Measurements from ENCODE around the gene INKA1.

DNA sequence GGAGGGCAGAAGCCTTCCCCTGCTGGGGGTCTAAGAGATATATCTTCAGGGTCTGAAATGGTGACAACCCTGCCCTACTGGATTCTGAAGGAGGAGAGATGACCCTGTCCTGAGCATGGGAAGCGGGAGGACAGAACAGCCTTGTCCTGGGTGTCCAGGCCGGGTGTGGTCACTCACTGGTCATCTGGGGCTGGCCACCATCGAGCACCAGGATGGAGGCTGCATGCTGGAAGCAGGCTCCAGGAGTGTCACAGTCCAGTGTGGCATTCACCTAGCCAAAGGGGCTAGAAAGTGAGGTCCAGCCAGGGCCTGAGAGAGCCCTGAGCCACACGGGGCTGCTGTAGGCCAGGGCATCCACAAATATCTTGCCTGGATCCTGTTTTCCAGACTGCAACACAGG, 8.6 kb upstream of the INKA1 start:
- TF ChIP-seq POLR2A (IDR thresholded peaks at IDR 0.05) = no peak
- TF ChIP-seq, protein P1, sequence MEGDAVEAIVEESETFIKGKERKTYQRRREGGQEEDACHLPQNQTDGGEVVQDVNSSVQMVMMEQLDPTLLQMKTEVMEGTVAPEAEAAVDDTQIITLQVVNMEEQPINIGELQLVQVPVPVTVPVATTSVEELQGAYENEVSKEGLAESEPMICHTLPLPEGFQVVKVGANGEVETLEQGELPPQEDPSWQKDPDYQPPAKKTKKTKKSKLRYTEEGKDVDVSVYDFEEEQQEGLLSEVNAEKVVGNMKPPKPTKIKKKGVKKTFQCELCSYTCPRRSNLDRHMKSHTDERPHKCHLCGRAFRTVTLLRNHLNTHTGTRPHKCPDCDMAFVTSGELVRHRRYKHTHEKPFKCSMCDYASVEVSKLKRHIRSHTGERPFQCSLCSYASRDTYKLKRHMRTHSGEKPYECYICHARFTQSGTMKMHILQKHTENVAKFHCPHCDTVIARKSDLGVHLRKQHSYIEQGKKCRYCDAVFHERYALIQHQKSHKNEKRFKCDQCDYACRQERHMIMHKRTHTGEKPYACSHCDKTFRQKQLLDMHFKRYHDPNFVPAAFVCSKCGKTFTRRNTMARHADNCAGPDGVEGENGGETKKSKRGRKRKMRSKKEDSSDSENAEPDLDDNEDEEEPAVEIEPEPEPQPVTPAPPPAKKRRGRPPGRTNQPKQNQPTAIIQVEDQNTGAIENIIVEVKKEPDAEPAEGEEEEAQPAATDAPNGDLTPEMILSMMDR (IDR thresholded peaks at IDR 0.05) = no peak
